ENCODE data around the gene DHX34.
"Not testable (repeated sequence)": the region's sequence is repeated elsewhere in the genome, so short reads cannot be mapped to it uniquely, and the experiment has no call there.

DNA sequence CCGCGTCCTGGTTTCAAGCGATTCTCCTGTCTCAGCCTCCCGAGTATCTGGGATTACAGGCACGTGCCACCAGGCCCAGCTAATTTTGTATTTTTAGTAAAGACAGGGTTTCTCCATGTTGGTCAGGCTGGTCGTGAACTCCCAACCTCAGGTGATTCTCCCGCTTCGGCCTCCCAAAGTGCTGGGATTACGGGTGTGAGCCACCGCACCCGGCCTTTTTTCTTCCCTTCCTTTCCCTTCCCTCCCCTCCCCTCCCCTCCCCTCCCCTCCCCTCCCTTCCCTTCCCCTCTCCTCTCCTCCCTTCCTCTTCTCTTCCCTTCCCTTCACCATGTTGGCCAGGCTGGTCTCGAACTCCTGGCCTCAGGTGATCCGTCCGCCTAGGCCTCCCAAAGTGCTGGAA lies 48.2 kb upstream of the DHX34 start:
- TF ChIP-seq, protein P1, sequence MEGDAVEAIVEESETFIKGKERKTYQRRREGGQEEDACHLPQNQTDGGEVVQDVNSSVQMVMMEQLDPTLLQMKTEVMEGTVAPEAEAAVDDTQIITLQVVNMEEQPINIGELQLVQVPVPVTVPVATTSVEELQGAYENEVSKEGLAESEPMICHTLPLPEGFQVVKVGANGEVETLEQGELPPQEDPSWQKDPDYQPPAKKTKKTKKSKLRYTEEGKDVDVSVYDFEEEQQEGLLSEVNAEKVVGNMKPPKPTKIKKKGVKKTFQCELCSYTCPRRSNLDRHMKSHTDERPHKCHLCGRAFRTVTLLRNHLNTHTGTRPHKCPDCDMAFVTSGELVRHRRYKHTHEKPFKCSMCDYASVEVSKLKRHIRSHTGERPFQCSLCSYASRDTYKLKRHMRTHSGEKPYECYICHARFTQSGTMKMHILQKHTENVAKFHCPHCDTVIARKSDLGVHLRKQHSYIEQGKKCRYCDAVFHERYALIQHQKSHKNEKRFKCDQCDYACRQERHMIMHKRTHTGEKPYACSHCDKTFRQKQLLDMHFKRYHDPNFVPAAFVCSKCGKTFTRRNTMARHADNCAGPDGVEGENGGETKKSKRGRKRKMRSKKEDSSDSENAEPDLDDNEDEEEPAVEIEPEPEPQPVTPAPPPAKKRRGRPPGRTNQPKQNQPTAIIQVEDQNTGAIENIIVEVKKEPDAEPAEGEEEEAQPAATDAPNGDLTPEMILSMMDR (conservative IDR thresholded peaks at IDR 0.05 in 1 of 2, IDR thresholded peaks at IDR 0.05 in 1 of 2; ENCODE audit: low read depth in 1 of 2, low read length in 2 of 2): not testable (repeated sequence)
- TF ChIP-seq EZH2 (IDR thresholded peaks at IDR 0.05; ENCODE audit: low read length, missing control alignments): not testable (repeated sequence)

Data from fibroblast of lung (primary cell).